Hematopoietic multipotent progenitor cell treated with erythropoietin and hydrocortisone succinate and interleukin-3 and kit ligand, for 15 days (in vitro differentiated cells): Measurements from ENCODE around the gene TMEM51.

Experiments
- DNase-seq: peaks from one replicate; pipeline ENCODE4 v3.0.0-alpha.2; 2015; ENCODE audit warnings: low spot score

The TMEM51 gene

DNA sequence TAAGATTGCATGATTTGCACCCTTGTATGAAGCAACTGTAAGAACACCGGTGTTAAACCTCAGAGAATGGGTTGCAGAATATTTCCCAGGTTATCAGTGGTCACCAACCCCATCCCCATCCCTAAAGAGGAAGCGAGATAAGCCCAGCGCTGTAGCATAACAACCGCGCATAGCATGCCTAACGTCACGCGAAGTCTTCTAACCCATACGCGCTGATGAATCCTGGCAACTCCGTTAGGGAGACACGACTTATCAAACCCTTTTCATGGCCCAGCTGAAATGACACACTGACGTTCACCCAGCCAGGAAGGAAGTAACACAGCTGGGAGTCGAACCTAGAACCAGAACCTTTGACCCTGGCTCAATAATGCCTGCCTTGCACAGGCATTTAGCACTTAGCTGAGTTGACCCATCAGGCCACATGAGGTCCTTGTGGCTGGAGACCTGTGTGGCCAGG, 24.2 kb downstream of the TMEM51 start:
- no peak for DNase-seq

DNA sequence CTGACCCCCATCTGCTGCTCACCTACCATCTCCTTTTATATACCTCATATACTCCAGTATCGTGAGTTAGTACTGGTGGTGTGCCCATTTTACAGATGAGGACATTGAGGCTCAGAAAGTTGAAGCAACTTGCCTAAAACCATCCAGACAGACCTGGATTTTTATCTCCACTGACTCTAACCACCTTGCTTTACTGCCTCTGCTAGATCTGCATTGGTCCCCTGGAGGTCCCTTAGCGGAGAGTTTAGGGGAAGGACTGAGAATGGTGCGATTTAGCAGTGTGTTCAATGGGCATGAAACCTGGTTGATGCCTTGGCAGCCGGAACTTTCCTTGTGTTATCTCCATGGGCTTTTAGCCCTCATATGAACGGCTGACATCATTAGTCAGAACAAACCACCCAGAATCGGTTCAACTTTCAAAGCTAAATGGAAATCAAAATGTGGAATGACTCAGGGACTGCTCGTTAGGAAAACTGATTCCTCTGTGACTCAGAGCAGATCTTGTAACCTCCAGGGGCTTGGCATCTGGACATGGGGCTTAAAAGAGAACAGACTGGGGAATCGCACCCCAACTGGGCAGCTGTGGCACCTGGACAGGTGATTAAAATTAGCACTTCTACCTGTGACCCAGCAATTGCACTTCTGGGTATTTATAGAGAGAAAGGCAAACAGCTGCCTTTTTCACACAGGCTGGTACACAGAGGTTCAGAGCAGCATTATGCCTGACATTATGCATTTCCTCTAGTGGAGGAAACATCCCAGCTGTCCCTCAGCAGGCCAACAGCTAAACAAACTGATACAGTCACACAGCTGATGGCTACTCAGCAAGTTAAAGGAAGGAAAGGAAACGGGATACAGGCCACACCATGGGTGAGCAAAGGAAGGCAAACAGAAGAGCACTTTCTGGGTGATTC, 25.3 kb downstream of the TMEM51 start:
- no peak for DNase-seq

- DNase-seq = no peak
These were observed 25.9 kb downstream of the TMEM51 start for GRCh38 chr1:15179485-15179883.

- no peak for DNase-seq
These were observed 26.6 kb downstream of the TMEM51 start for GRCh38 chr1:15180189-15180588.

DNA sequence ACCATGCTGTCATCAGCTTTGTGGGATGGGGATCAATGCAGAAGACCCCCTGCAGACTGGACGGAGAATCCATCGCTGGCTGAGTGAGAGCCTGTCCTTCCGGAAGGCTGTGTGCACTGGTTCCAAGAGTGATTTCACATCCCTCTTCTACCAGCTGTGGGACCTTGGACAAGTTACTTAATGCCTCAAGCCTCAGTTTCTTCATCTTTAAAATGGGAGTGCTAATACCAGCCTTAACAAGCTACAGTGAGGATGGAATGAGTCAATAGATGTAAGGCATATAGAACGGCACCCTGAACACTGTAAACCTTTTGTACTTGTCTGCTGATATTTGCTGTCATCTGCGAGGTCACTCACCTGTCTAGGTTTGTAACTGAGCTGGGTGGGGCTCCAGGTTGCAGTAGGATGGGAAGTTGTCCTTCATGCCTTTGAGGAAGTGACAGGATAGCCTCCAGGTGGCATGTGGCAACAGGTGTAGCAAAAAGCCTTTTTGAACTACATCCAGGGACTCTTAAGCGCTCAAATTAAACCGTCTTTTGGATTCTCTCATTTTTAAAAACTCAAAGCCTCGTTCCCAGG, 27.5 kb downstream of the TMEM51 start:
- DNase-seq = no peak

GRCh38 chr1:15181564-15181963, 28.0 kb downstream of the TMEM51 start:
- no peak for DNase-seq

DNA sequence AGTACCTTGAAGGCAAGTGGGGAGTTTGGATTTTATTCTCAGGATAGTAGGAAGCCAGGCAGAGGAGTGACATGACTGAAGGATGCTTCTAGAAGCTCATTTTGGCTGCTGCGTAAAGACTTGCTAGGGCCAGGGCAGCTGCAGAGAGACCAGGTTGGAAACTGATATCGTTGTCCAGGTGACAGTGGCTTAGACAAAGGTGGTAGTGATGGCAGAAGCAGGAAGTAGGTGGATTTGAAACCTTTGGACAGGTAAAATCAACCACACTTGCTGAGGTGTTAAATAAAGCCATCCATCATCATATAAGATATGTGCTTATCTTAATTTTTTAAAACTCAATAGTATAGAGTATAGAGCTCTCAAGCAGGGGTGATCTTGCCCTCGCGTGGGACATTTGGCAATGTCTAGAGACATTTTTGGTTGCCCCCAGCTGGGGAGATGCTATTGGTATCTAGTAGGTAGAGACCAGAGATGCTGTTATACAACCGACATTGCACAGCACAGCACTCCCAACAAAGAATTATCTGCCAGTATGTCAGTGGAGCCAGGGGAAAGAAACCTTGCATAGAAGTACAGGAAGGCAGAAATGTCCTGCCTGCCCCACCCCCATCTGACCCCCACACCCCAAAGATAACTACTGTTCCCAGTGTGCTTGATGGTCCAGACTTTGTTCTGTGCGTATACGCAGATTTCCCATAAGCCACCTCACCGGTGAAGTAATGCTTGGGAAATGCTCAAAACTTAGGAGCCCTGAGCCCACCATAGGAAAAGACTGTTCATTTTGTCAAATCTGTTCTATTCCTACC, 31.1 kb downstream of the TMEM51 start:
- no peak for DNase-seq

DNA sequence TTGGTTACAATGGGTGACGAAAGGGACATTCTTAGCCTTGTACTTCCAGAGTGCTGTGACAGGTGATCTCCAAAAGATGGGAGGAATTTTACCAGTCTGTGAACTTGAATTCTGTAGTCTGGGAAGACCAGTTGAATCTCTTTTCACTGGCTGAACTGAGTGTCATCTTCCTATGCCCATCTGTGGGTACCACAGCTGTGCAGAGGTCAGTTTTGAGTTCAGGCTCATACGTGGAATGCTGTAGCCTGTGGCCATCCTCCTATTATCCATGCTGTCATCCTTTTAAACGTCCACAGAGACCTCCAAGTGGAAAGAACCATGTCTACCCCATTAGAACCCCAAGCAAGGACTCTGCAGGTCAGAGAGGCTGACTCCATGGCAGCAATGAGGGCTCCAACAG, 32.1 kb downstream of the TMEM51 start:
- DNase-seq = no peak

DNA sequence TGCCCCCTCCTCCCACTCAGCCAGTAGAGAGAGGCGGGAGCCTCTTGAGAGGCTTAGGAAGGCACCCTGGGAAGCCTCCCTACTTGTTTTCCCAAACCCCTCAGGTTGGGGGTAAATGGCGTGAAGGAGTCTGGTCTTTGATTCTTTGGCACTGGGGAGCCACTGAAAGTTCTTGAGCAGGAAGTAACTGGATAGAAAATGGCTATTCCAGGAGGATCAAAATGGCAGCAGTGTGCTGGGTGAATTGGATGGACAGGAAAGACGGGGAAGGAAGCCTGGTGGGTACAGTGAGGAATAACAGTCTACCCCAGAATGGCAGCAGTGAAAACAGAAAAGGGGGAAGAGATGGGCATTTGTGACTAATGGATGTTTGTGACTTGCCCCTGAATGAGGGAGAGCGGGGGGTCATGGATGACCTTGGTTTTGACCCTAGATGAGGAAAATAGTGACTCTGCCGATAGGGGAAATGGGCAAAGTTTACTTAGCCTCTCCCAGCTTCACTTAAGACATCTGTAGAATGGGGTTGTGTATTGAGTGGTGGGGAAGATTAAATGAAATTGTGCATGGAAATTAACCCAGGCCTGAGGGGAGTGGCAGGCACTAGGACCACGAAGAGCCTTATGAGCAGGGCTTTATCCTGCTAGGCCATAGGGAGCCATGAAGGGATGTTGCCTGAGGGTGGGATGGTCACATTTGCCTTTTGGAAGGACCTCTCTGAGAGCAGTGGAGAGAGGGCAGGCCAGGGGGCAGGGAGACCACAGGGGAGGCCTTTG, 32.7 kb downstream of the TMEM51 start:
- DNase-seq = no peak

DNA sequence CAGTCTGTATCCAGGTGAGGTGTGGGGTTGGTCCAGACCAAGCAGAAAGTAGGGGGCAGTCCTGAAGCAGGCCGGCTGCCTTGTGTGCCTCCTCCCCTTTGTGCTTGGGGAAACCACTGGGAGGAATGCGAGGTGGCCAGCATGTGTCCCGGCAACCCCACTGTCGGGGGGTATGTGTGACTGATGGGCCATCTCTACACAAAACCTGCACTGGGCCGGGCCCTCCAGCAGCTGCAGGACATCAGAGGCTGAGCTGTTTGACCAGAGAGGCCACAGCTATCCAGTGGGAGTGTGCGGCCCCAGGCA, 33.3 kb downstream of the TMEM51 start:
- DNase-seq = no peak

DNA sequence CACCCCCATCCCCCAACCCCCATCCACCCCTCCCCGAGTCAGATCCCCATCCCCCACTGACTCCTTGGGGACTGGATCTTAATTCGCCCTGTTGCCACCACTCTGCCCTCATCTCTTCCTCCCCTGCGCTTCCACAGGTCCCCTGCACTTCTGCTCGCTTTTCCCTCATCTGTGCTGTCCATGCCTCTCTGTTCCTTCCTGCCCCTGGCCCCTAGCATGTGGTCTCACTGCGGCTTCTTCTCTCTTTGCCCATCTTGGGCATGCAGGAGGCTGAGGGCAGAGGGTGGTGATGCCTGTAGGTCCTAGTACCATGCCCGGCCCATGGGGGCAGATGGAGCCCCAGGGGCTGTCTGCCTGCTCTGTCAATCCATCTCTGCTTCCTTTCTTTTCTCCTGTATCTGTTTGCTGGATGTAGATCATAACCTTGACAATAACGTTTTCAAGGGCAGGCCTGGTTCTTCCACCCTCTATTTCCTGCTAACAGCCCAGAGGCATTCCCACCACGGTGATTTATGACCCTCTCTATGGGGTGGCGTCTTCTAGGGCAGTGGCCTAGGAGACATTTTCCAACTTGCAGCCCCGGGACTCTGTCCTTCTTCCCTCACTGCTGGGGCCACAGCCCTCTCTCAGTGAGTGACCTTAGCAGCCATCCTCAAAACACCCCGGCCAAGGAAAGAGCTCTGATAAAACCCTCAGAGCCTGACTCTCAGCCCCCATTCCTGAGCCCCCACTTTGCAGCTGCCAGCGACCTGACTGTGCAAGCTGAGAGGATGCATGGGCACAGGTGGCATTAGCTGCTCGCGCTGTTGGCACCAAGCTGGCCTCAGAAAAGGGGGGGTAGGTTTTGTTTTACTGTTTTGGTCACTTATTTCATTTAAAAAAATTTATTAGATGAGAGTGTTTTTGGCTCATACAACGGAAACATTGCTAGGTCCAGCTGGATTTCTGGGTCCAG, 33.9 kb downstream of the TMEM51 start:
- DNase-seq = no peak

DNA sequence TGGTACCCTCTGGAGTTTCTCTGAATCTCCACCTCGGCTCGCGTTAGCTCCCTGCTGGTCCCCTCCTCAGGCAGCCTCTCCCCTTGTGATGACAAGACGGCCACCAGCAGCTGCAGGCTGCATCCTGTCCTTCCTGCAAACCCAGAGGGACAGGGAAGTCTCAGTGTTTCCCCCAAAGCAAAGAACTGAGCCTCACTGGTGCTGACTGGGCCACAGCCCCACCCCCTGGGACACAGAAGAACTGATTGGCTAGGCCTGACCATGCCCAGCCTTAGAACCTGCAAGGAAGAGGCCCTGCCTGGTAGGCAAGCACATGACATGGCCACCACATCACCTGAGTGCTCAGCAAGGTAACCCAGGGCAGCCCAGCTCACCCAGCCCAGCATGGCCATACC, 34.6 kb downstream of the TMEM51 start:
- DNase-seq = no peak

DNA sequence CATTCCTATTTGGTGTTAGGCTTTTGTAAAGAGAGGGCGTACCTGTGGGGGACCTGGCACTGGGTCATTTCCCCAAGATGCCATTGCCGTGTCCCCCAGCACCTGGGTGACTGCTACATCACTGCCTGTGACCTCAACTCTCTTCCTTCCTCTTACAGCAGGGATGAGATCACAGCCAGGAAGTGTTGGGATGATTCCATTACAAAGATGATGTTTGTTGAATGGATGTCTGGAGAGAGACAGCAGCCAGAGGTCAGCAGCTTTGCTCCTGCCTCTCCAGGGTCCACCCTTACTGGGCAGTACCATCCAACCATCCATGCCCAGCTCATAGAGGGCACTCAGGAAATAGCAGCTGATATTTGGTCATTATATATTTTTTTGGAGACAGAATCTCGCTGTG, 35.1 kb downstream of the TMEM51 start:
- DNase-seq = no peak

- no peak for DNase-seq
These were observed 36.3 kb downstream of the TMEM51 start for GRCh38 chr1:15189692-15190370.

DNA sequence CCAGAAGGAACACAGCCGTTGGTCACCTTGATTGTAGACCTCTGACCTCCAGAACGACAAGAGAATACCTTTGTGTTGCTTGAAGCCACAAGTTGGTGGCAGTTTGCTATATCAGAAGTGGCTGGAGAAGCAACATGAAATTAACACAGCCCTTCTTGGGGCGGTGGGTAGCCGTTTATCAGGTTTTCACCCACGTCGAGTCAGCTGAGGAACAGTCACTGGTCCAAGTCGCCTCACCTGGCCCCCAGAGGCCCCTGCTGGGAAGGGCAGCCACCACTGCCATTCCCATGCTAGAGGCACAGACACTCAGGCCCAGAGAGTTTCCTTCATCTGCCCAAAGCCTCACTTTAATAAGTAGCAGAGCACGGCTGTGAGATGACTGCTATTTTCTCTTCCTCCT, 37.7 kb downstream of the TMEM51 start:
- DNase-seq = no peak

GRCh38 chr1:15191770-15192169, 38.2 kb downstream of the TMEM51 start:
- DNase-seq = no peak

- no peak for DNase-seq
These were observed 39.5 kb downstream of the TMEM51 start for GRCh38 chr1:15192916-15193550.

DNA sequence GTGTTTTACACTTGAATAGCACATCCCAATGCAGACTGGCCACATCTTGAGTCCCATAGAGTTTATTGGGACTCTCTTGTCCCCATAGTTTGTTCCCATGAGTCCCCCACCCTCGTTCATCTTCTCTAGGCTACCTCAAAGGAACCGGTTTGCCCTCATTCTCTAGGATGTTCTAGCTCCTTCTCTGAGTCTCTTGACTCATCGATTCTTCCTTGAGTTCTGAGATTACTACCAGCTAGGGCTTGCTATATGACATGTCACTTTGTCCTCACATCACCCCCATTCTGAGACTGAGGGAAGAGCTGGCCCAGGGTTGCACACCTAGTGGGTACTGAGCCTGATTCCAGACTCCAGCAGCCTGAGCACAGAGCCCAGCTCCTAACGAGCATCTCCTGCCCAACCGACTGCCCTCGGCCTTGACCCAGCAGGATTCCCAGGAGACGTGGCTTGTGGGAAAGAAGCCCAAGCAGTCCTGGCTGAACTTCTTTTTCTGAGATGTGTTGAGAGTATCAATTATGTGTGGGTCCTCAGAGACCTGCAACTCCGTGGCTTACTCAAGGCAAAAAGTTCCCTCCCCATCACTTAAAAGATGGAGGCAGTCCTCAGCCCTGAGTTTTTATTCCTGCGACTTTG, 42.0 kb downstream of the TMEM51 start:
- DNase-seq = no peak

- DNase-seq = no peak
These were observed 42.5 kb downstream of the TMEM51 start for GRCh38 chr1:15196069-15196468.
